ENCODE results near the gene OPCML.

Gene OPCML

DNA sequence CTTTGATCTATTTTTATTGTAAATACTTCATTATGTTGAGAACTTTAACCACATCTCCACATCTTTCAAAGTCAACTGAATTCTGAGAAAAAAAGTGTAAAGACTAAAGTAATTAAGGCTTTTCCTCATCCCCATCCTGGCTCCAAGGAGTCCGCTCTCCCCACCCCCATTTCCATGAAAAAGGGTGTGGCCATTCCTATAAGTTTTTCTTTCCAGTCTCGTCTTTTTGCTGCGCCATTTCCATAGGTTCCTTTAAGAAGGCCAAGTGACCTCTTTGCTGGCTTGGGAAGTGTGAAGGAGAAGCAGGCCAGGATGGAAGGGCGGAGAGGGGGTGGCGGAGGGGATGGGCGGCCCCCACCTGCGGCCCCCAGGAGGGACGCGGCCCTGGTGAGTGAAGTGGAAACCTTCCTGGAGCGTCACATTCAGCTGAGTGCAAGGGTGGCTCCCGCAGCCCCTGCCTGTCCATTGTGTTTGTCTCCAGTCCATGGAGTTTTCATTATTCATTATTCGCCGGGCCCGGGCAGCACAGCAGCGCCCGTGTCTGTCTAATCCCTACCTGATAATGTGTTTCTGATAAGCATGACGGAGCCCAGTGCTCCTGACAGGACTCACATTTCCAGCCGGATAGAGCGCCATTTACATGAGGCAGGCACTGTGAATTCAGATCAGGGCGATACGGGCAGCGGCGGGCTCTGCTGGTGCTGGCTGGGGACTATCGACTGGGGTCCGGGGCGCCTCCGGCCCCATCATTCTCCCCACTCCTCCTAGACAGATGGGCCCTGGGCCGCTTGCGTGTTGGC is 739.8 kb downstream of the OPCML start:
- no peak for DNase-seq (ENCODE audit: low read depth in 1 of 2, low spot score in 1 of 2)

DNA sequence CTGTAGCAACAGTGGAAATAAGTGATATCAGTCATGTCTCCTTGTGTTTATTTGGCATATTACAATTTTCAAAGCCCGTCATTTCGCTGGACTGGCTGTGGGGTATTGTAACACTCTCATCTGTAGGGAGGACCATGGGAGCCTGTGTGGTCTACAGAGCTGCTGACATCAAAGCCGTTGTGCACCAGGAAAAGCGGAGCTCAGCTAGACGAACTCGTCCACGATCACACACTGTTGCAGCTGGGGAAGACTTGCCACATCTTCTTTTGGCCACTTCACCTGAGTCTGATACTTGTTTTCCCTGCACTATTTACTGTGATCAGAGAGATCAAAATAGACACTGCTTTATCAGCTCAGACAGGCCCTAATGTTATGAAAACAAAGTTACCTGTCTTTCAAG is 741.3 kb downstream of the OPCML start:
- TF ChIP-seq GABPA (IDR thresholded peaks at IDR 0.05; ENCODE audit: low read depth), result no peak
- TF ChIP-seq, protein P1, sequence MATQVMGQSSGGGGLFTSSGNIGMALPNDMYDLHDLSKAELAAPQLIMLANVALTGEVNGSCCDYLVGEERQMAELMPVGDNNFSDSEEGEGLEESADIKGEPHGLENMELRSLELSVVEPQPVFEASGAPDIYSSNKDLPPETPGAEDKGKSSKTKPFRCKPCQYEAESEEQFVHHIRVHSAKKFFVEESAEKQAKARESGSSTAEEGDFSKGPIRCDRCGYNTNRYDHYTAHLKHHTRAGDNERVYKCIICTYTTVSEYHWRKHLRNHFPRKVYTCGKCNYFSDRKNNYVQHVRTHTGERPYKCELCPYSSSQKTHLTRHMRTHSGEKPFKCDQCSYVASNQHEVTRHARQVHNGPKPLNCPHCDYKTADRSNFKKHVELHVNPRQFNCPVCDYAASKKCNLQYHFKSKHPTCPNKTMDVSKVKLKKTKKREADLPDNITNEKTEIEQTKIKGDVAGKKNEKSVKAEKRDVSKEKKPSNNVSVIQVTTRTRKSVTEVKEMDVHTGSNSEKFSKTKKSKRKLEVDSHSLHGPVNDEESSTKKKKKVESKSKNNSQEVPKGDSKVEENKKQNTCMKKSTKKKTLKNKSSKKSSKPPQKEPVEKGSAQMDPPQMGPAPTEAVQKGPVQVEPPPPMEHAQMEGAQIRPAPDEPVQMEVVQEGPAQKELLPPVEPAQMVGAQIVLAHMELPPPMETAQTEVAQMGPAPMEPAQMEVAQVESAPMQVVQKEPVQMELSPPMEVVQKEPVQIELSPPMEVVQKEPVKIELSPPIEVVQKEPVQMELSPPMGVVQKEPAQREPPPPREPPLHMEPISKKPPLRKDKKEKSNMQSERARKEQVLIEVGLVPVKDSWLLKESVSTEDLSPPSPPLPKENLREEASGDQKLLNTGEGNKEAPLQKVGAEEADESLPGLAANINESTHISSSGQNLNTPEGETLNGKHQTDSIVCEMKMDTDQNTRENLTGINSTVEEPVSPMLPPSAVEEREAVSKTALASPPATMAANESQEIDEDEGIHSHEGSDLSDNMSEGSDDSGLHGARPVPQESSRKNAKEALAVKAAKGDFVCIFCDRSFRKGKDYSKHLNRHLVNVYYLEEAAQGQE (IDR thresholded peaks at IDR 0.05; ENCODE audit: insufficient replicate concordance, low read depth), result no peak
- no peak for TF ChIP-seq POLR2AphosphoS5 (IDR thresholded peaks at IDR 0.05; ENCODE audit: low read depth)
- H3K4me3 ChIP-seq (replicated peaks; ENCODE audit: insufficient read depth, low read length), result no peak overlapping the region
- peaks cover 3% of the 10 kb centered on the region for H3K27me3 ChIP-seq (ENCODE audit: insufficient read depth, poor library complexity, severe bottlenecking)
- DNase-seq (ENCODE audit: low read depth in 1 of 2, low spot score in 1 of 2), result no peak
- no peak overlapping the region for H3K27ac ChIP-seq (replicated peaks)

More for the DNA sequence above, 739.8 kb downstream of the OPCML start:
- H3K27me3 ChIP-seq (ENCODE audit: insufficient read depth, poor library complexity, severe bottlenecking), result peaks cover 3% of the 10 kb centered on the region
- no peak for TF ChIP-seq SPI1 (IDR thresholded peaks at IDR 0.05; ENCODE audit: borderline replicate concordance, low read depth)
- TF ChIP-seq, protein P1 (IDR thresholded peaks at IDR 0.05; ENCODE audit: insufficient replicate concordance, low read depth), result no peak
- TF ChIP-seq, protein P2, sequence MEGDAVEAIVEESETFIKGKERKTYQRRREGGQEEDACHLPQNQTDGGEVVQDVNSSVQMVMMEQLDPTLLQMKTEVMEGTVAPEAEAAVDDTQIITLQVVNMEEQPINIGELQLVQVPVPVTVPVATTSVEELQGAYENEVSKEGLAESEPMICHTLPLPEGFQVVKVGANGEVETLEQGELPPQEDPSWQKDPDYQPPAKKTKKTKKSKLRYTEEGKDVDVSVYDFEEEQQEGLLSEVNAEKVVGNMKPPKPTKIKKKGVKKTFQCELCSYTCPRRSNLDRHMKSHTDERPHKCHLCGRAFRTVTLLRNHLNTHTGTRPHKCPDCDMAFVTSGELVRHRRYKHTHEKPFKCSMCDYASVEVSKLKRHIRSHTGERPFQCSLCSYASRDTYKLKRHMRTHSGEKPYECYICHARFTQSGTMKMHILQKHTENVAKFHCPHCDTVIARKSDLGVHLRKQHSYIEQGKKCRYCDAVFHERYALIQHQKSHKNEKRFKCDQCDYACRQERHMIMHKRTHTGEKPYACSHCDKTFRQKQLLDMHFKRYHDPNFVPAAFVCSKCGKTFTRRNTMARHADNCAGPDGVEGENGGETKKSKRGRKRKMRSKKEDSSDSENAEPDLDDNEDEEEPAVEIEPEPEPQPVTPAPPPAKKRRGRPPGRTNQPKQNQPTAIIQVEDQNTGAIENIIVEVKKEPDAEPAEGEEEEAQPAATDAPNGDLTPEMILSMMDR (IDR thresholded peaks at IDR 0.05; ENCODE audit: insufficient read depth, low read length), result no peak
- TF ChIP-seq POLR2AphosphoS5 (IDR thresholded peaks at IDR 0.05; ENCODE audit: low read depth), result no peak
- TF ChIP-seq GABPA (IDR thresholded peaks at IDR 0.05; ENCODE audit: low read depth), result no peak
- H3K4me3 ChIP-seq (replicated peaks; ENCODE audit: insufficient read depth, low read length), result no peak overlapping the region
- no peak overlapping the region for H3K27ac ChIP-seq (replicated peaks)

DNA sequence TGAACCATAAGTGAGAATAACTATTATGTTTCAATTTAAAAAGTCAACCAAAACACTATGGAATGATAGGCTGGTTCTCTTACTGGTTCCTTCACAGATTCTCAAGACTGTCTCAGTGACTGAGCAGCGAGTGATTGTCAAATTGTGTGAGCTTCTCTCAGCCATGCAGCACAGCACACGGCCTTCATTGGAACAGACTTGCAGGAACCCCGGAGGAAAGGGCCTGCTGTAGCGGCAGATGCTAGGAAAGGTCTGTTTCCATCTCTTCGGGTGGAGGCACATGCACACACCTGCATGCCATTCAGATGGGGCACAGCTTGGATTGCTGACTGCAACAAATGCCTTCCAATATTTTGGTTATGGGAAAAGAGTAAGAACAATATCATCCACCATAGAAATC is 741.8 kb downstream of the OPCML start:
- no peak overlapping the region for H3K27ac ChIP-seq (replicated peaks)
- peaks cover 3% of the 10 kb centered on the region for H3K27me3 ChIP-seq (ENCODE audit: insufficient read depth, poor library complexity, severe bottlenecking)
- TF ChIP-seq GABPA (IDR thresholded peaks at IDR 0.05; ENCODE audit: low read depth) (no peak), POLR2AphosphoS5 (IDR thresholded peaks at IDR 0.05; ENCODE audit: low read depth) (no peak)
- TF ChIP-seq, protein P1 (IDR thresholded peaks at IDR 0.05; ENCODE audit: insufficient replicate concordance, low read depth), result no peak
- H3K4me3 ChIP-seq (replicated peaks; ENCODE audit: insufficient read depth, low read length), result no peak overlapping the region
- DNase-seq (ENCODE audit: low read depth in 1 of 2, low spot score in 1 of 2), result no peak

DNA sequence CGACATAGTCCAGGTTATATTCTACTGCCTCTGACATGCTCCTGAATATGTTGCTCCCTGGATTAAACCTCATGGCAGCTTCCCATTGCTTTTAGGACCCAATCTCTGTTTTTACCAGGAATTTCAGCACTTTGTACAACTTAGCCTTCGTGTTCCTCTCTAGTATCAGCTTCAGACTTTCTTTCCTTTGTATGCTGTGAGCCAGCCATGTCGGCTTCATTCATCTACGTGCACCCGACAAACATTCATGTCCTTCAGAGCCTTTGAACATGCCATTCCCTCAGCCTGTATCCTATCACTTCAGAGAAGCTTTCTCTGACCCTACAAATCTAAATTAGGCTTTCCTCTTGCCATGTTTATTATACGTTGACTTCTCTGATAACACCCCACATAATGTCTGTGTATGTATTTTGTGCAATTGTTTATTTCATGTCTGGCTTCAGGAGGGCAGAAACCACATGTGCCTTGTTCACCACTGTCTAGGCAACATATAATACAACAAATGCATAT is 743.4 kb downstream of the OPCML start:
- H3K4me3 ChIP-seq (replicated peaks; ENCODE audit: insufficient read depth, low read length), result no peak overlapping the region
- no peak overlapping the region for H3K27ac ChIP-seq (replicated peaks)
- DNase-seq (ENCODE audit: low read depth in 1 of 2, low spot score in 1 of 2), result no peak
- no peak for TF ChIP-seq SPI1 (IDR thresholded peaks at IDR 0.05; ENCODE audit: borderline replicate concordance, low read depth)
- TF ChIP-seq, protein P2 (IDR thresholded peaks at IDR 0.05; ENCODE audit: insufficient read depth, low read length), result no peak
- no peak for TF ChIP-seq POLR2AphosphoS5 (IDR thresholded peaks at IDR 0.05; ENCODE audit: low read depth)
- TF ChIP-seq, protein P1 (IDR thresholded peaks at IDR 0.05; ENCODE audit: insufficient replicate concordance, low read depth), result no peak
- no peak for TF ChIP-seq GABPA (IDR thresholded peaks at IDR 0.05; ENCODE audit: low read depth)
- peaks cover 3% of the 10 kb centered on the region for H3K27me3 ChIP-seq (ENCODE audit: insufficient read depth, poor library complexity, severe bottlenecking)

All from HL-60 (cell line).